ENCODE measurements around the gene ADH4.
"Not testable (repeated sequence)": the region's sequence is repeated elsewhere in the genome, so short reads cannot be mapped to it uniquely, and the experiment has no call there.

ADH4 gene

GRCh38 chr4:99100876-99101275 is 43.2 kb downstream of the ADH4 start:
- Histone ChIP-seq H3K9me3 (ENCODE audit: insufficient read depth, low read length) (no peaks in the 10 kb centered on the region), H3K27ac (ENCODE audit: low read depth, low read length) (no peak overlapping the region), H3K9ac (ENCODE audit: low read length) (no peak overlapping the region), H3K36me3 (ENCODE audit: low read length) (no peaks in the 10 kb centered on the region), H4K20me1 (ENCODE audit: low read depth, low read length) (no peaks in the 10 kb centered on the region), H2AFZ (ENCODE audit: low read depth, low read length, severe bottlenecking) (no peak overlapping the region), H3K27me3 (ENCODE audit: low read length) (no peaks in the 10 kb centered on the region), H3K79me2 (ENCODE audit: insufficient read depth, low read length) (no peaks in the 10 kb centered on the region), H3K4me3 (ENCODE audit: insufficient read depth, low read length, poor library complexity, severe bottlenecking) (no peak overlapping the region), H3F3A (ENCODE audit: insufficient read depth) (no peaks in the 10 kb centered on the region), H3K9me2 (replicated peaks; ENCODE audit: insufficient read depth, low read length) (no peaks in the 10 kb centered on the region), H3K4me2 (ENCODE audit: low read depth, low read length, poor library complexity, severe bottlenecking) (no peak overlapping the region)
- TF ChIP-seq CTCF (IDR thresholded peaks at IDR 0.05; ENCODE audit: insufficient read depth, low read length, poor library complexity, severe bottlenecking) (no peak), EZH2phosphoT487 (conservative IDR thresholded peaks at IDR 0.05; ENCODE audit: low read length) (no peak)

- H3K9me2 ChIP-seq (replicated peaks; ENCODE audit: insufficient read depth, low read length); H3K27me3 ChIP-seq (ENCODE audit: low read length); H3K9me3 ChIP-seq (ENCODE audit: insufficient read depth, low read length); H3K9ac ChIP-seq (ENCODE audit: low read length); H2AFZ ChIP-seq (ENCODE audit: low read depth, low read length, severe bottlenecking); H3K4me2 ChIP-seq (ENCODE audit: low read depth, low read length, poor library complexity, severe bottlenecking); H3F3A ChIP-seq (ENCODE audit: insufficient read depth); H4K20me1 ChIP-seq (ENCODE audit: low read depth, low read length); H3K36me3 ChIP-seq (ENCODE audit: low read length); H3K79me2 ChIP-seq (ENCODE audit: insufficient read depth, low read length); H3K27ac ChIP-seq (ENCODE audit: low read depth, low read length); H3K4me3 ChIP-seq (ENCODE audit: insufficient read depth, low read length, poor library complexity, severe bottlenecking): not testable (repeated sequence)
Observed at GRCh38 chr4:99099814-99100213, 44.3 kb downstream of the ADH4 start.

- TF ChIP-seq CTCF (IDR thresholded peaks at IDR 0.05; ENCODE audit: insufficient read depth, low read length, poor library complexity, severe bottlenecking): no peak
- H4K20me1 ChIP-seq (ENCODE audit: low read depth, low read length): no peaks in the 10 kb centered on the region
- H3K79me2 ChIP-seq (ENCODE audit: insufficient read depth, low read length): no peaks in the 10 kb centered on the region
- H3K9me2 ChIP-seq (replicated peaks; ENCODE audit: insufficient read depth, low read length): no peaks in the 10 kb centered on the region
- no peak overlapping the region for H3K9ac ChIP-seq (ENCODE audit: low read length)
- no peaks in the 10 kb centered on the region for H3K9me3 ChIP-seq (ENCODE audit: insufficient read depth, low read length)
- H3K27ac ChIP-seq (ENCODE audit: low read depth, low read length): no peak overlapping the region
- no peaks in the 10 kb centered on the region for H3K27me3 ChIP-seq (ENCODE audit: low read length)
- no peak overlapping the region for H3K4me3 ChIP-seq (ENCODE audit: insufficient read depth, low read length, poor library complexity, severe bottlenecking)
- no peak overlapping the region for H3K4me2 ChIP-seq (ENCODE audit: low read depth, low read length, poor library complexity, severe bottlenecking)
- no peaks in the 10 kb centered on the region for H3K36me3 ChIP-seq (ENCODE audit: low read length)
- no peaks in the 10 kb centered on the region for H3F3A ChIP-seq (ENCODE audit: insufficient read depth)
- no peak overlapping the region for H2AFZ ChIP-seq (ENCODE audit: low read depth, low read length, severe bottlenecking)
Observed at GRCh38 chr4:99099311-99099710, 44.8 kb downstream of the ADH4 start.

- not testable (repeated sequence) for H3K27me3 ChIP-seq (ENCODE audit: low read length); H3K9me3 ChIP-seq (ENCODE audit: insufficient read depth, low read length); H4K20me1 ChIP-seq (ENCODE audit: low read depth, low read length); H3K9me2 ChIP-seq (replicated peaks; ENCODE audit: insufficient read depth, low read length); H3K4me2 ChIP-seq (ENCODE audit: low read depth, low read length, poor library complexity, severe bottlenecking); H2AFZ ChIP-seq (ENCODE audit: low read depth, low read length, severe bottlenecking); H3K9ac ChIP-seq (ENCODE audit: low read length); H3K27ac ChIP-seq (ENCODE audit: low read depth, low read length); H3K36me3 ChIP-seq (ENCODE audit: low read length); H3F3A ChIP-seq (ENCODE audit: insufficient read depth); H3K4me3 ChIP-seq (ENCODE audit: insufficient read depth, low read length, poor library complexity, severe bottlenecking)
- peaks cover 13% of the 10 kb centered on the region; the same call in 1 of the 2 replicates for H3K79me2 ChIP-seq (ENCODE audit: insufficient read depth, low read length)
Observed at GRCh38 chr4:99091841-99092240, 52.3 kb downstream of the ADH4 start.
